ENCODE measurements around the gene RIPK1.
"Not testable (repeated sequence)": the region's sequence is repeated elsewhere in the genome, so short reads cannot be mapped to it uniquely, and the experiment has no call there.

RIPK1 gene

DNA sequence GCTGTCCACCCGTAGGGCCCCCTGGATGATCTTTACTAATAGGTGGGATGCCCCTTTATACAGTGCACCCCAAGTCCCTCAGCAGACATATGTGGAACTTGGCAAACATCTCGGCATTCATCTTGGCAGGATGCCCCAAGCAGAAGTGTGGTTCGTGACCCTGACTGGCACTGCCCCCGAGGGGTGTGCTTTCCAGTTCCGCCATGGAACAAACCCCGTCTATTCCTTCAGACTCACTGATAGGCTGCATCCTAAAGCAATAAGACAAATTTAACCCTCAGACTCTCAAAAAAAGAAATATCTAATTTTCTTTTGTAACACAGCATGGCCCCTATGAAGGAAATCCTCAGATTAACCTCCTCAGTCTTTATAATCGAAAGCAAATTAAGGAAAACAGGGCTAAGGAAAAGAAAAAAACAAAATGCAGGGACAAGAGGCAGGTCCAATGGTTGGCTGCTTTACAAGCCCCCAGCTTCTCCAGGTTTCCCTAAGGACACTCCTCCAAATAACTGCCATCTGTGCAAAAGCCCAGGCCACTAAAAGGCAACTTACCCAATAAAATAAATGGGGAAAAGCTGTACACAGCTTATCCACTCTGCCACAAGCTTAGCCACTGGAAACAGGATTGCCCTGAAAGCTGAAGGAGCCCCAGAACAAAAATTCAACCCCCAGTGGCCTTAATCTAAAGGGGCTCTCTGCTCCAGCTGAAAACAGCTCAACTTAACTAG is 30.5 kb upstream of the RIPK1 start:
- no peak for DNase-seq (ENCODE audit: low read depth)
- TF ChIP-seq, protein P1, sequence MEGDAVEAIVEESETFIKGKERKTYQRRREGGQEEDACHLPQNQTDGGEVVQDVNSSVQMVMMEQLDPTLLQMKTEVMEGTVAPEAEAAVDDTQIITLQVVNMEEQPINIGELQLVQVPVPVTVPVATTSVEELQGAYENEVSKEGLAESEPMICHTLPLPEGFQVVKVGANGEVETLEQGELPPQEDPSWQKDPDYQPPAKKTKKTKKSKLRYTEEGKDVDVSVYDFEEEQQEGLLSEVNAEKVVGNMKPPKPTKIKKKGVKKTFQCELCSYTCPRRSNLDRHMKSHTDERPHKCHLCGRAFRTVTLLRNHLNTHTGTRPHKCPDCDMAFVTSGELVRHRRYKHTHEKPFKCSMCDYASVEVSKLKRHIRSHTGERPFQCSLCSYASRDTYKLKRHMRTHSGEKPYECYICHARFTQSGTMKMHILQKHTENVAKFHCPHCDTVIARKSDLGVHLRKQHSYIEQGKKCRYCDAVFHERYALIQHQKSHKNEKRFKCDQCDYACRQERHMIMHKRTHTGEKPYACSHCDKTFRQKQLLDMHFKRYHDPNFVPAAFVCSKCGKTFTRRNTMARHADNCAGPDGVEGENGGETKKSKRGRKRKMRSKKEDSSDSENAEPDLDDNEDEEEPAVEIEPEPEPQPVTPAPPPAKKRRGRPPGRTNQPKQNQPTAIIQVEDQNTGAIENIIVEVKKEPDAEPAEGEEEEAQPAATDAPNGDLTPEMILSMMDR (IDR thresholded peaks at IDR 0.05; ENCODE audit: insufficient read depth, low read depth, low read length, missing control alignments), result no peak
- H3K4me3 ChIP-seq (ENCODE audit: low read depth, low read length), result no peak overlapping the region

- TF ChIP-seq, protein P1 (IDR thresholded peaks at IDR 0.05; ENCODE audit: insufficient read depth, low read depth, low read length, missing control alignments), result no peak
- no peak overlapping the region for H3K4me3 ChIP-seq (ENCODE audit: low read depth, low read length)
- DNase-seq (ENCODE audit: low read depth), result no peak
These were observed 28.9 kb upstream of the RIPK1 start for GRCh38 chr6:3039384-3039783.

DNA sequence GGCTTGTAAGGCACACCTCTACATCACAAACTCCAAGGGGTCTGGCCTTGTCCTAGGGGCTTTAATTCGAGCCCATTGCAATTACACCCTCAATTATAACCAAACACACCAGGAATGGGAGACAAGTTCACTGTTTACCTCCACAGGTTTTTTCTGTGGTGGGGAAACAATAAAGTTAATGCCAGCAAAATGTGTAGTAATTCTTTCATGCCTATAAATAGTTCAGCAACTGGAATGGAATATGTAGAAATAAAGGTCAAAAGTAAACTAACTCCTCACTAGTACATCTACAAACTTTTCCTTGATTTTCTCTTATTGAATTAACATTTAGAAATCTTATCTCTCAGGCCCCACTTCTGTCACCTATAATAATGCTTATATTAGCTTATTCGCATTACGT is 27.1 kb upstream of the RIPK1 start:
- TF ChIP-seq, protein P1 (IDR thresholded peaks at IDR 0.05; ENCODE audit: insufficient read depth, low read depth, low read length, missing control alignments), result no peak
- H3K4me3 ChIP-seq (ENCODE audit: low read depth, low read length), result no peak overlapping the region
- no peak for DNase-seq (ENCODE audit: low read depth)

DNA sequence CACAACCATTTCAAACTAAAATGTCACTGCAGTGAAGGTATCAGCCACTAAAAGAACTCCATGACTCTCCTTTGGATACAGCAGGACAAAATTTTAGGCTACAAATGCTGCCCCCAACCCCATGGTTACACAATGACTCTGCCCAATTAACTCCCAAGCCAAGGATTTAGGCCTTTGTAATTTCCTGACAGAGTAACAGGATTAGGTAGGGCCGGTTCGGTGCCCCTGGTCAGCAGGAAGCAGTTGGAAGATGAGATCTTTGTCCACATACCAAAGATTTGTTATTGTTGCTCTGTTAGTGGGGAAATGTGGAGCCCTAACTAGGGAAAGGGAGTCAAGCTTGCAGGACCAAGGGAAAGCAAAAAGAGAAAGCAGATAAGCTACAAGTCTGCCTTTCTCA is 26.7 kb upstream of the RIPK1 start:
- no peak overlapping the region for H3K4me3 ChIP-seq (ENCODE audit: low read depth, low read length)
- no peak for DNase-seq (ENCODE audit: low read depth)
- TF ChIP-seq, protein P1 (IDR thresholded peaks at IDR 0.05; ENCODE audit: insufficient read depth, low read depth, low read length, missing control alignments), result no peak

GRCh38 chr6:3045369-3045768 is 22.9 kb upstream of the RIPK1 start:
- no peak for DNase-seq (ENCODE audit: low read depth)

DNA sequence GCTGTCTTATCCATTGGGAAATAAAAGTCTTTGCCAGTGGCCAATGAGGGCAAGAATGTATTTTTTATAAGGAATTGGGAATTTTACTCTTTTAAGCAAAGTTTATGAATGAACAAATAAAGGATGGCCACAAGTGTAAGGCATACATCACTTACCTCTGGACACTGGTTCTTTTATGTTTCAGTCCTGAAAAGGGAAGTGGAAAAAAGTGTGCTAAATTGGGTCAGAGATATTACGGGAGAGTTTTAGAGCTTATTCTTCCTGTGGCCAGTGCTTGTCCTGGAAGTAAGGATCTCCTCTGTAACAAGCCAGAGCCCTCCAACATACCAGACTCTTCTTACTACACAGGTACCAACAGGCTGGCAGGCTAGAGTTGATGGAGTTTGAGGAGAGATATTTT is 22.5 kb upstream of the RIPK1 start:
- H3K4me3 ChIP-seq (ENCODE audit: low read depth, low read length), result no peak overlapping the region
- TF ChIP-seq, protein P1 (IDR thresholded peaks at IDR 0.05; ENCODE audit: insufficient read depth, low read depth, low read length, missing control alignments), result no peak
- DNase-seq (ENCODE audit: low read depth), result no peak

More at GRCh38 chr6:3045369-3045768, 22.9 kb upstream of the RIPK1 start:
- H3K4me3 ChIP-seq (ENCODE audit: low read depth, low read length), result no peak overlapping the region
- TF ChIP-seq, protein P1 (IDR thresholded peaks at IDR 0.05; ENCODE audit: insufficient read depth, low read depth, low read length, missing control alignments), result no peak

- H3K4me3 ChIP-seq (ENCODE audit: low read depth, low read length), result no peak overlapping the region
- no peak for DNase-seq (ENCODE audit: low read depth)
- TF ChIP-seq, protein P1 (IDR thresholded peaks at IDR 0.05; ENCODE audit: insufficient read depth, low read depth, low read length, missing control alignments), result no peak
These were observed 22.0 kb upstream of the RIPK1 start for GRCh38 chr6:3046295-3046694.

DNA sequence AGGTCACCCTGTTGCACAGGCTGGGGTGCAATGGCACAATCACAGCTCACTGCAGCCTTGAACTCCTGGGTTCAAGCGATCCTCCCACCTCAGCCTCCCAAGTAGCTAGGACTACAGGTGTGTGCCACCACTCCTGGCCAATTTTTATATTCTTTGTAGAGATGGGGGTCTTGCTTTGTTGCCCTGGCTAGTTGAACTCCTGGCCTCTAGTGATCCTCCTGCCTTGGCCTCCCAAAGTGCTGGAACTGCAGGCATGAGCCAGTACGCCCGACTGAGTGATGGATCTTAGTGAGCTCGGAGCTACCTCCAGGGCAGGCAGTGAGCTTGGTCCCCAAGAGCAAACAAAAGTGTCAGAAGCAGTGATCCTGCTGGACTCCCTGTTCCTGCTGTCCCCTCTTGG is 20.3 kb upstream of the RIPK1 start:
- not testable (repeated sequence) for DNase-seq (ENCODE audit: low read depth); H3K4me3 ChIP-seq (ENCODE audit: low read depth, low read length)

All from GM12865 (cell line).